ENCODE data around the gene PKNOX2. TPM values are rescaled to one million over a fixed set of nuclear protein-coding genes. Genes with fewer than 3 reads are reported as not detected.

PKNOX2 gene
- total RNA-seq, 1 donor from 2014 or later: not detected

DNA sequence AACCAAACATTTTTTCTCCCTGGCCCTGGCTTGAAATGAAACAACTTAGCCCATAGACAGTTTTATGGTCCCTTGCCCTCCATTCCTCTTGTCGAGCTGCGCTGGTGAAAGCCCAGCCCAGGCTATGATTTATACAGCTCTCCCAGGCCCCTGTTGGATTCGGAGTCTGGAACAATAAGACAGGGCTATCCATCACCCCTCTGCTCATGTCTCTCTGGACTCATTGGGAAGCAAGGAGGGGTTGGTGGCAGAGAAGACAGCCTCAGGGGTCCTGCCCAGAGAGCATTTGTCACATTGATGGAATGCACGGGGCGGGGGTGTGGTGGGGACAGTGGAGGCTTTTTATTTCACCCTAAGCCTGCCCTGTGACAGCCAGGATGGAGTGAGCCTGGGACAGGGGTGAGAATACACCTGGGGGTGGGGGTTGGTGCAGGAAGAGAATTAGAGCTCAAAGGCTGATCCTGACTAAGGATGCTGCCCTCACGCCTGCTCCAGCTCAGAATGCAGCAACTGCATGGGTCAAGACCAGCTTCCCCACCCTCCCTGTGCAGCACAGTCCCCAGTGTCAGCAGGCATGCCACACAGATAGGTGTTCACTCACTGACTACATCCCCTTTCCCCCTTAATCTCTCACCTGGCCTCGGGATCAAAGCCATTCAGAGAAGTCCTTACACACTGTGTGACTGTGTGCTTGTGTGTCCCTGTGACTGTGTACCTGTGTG is 10.0 kb upstream of the PKNOX2 start:
- intact Hi-C loops (cut with micrococcal nuclease): no loop called here

DNA sequence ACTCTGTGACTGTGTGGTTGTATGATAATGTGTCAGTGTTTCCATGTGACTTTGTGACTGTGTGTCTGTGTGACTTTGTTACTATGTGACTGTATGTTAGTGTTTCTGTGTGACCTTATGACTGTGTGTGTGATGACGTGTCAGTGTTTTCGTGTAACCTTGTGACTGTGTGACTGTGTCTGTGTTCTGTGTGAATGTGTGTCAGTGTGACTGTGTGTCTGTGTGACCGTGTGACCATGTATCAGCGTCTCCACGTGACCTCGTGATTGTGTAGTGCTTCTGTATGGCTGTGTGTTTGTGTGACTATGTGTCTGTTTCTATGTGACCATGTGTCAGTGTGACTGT is 9.5 kb upstream of the PKNOX2 start:
- intact Hi-C loops (cut with micrococcal nuclease): no loop called here

DNA sequence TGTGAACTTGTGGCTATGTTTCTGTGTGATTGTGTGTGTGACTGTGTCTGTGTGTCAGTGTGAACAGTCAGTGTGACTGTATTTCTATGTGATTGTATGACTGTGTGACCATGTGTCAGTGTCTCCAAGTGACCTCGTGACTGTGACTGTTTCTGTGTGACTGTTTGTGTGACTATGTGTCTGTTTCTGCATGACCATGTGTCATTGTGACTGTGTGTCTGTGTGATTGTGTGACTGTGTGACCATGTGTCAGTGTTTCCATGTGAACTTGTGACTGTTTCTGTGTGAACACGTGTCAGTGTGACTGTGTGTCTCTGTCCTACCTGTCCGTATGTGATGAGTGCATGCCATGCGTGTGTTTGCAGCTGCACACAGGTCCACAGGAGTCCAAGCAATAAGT is 8.8 kb upstream of the PKNOX2 start:
- intact Hi-C loops (cut with micrococcal nuclease): no loop called here

DNA sequence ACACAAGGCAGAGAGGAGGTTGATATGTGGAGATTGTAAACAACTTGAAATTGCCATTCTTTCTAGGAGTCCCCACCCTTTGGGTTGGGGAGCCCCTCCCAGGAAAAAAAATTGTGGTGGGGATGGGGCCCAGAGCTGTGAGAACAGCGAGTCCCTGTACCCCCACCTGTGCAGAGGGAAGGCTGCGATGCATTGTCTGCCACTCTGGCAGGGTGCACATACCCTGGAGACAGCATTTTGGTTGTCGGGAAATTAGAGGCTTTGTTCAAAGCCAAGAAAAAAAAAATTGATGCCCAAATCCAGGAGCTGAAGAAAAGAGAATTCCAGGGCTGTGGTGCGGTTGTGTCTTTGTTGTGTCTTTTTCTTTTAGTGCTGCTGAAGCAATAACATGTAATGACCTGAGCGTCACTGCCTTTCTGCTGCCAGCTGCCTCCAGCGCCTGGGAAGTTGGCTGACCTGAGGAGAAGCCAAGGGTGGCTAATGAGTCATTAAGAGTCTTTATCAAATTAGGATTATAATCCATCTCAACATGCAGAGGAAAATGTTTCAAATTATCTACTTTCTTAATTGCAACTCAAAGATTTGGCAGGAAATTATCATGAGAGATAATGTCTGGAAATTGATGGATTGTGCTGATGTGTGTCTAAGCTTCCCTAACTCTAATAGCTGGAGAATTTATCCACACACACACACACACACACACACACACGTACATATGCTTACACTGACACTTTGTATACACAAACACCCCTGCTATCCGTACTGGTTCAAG is 8.0 kb upstream of the PKNOX2 start:
- intact Hi-C loops (cut with micrococcal nuclease): no loop called here

DNA sequence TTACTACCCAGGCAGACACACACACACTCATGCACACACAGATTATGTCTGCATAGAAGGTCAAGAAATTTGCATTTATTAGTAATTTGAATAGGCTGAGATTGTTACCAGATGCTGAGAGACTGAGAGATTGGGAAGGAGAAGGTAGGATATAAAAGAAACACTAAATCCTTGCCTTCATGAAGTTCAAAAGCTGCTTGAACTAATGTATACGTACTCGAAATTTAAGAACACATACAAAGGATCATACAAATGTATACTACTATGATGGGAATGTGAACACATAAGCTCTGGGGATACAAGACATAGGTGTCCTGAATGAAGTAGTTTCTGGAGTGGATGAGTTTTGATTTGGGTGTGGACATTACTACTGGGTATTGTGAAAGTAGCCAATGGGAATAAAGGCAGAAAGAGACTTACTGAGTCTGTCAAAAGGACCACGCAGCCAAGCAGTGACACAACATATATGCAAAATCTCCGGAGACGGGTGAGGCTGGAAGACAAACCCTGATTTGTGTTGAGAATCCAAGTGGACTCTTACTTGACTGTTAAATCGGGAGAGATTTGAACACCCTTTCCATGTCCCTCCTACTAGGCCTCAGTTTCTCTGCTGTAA is 7.3 kb upstream of the PKNOX2 start:
- intact Hi-C loops (cut with micrococcal nuclease): no loop called here

DNA sequence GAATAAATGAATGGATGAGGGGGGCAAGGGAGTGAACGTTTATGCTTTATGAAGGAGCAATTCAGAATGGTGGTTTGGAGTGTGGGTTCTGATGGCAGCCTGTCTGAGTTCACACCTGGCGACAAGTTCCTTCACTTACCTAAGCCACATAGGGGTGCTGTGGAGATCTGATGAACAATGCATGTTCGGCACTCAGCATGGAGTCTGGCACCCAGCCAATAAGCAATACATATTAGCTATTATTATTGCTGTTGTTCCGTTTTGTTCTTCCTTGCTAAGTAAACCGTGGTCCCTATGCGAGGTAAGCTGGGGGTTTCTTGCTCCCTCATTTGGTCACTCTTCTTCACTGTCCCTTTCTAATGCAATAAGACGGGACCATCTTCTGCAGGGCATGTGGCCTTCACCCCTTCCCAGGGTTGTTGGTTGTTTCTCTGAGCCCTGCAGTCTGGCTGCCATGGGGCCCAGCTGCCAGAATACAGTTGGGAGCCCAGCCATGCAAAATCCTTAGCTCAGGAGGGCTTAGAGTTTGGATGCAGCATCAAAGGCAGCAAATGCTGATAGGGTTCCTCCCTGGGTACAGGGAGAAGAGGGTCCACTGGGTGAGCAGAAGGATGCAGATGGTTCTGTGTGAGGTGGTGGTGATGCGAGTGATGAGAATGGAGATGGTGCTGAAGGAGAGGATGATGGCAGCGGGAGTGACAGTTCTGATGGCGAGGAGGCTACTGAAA is 6.4 kb upstream of the PKNOX2 start:
- intact Hi-C loops (cut with micrococcal nuclease): no loop called here

DNA sequence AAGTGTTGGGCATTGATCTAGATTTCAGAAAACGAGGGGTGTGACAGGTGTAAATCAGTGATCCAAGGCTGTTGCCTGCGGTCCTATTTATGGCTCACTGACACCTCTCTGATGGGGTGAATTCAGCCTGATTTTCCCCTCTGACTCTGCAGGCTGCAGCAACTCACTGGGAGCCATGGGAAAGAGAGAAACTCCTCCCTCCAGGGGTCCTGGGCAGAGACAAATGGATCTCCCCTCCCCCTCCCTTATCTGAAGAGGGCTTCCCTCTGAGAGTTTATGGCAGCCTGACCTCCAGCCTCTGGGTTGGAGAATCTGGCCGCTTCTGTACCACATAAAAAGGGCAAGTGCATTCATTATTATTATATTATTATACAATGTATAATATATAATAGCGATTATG is 1.8 kb upstream of the PKNOX2 start:
- intact Hi-C loops (cut with micrococcal nuclease): loop anchor here (5.0 to 10.0 kb wide), 2 partner anchors 182 to 710 kb away; no protein-coding TSS in a partner anchor

DNA sequence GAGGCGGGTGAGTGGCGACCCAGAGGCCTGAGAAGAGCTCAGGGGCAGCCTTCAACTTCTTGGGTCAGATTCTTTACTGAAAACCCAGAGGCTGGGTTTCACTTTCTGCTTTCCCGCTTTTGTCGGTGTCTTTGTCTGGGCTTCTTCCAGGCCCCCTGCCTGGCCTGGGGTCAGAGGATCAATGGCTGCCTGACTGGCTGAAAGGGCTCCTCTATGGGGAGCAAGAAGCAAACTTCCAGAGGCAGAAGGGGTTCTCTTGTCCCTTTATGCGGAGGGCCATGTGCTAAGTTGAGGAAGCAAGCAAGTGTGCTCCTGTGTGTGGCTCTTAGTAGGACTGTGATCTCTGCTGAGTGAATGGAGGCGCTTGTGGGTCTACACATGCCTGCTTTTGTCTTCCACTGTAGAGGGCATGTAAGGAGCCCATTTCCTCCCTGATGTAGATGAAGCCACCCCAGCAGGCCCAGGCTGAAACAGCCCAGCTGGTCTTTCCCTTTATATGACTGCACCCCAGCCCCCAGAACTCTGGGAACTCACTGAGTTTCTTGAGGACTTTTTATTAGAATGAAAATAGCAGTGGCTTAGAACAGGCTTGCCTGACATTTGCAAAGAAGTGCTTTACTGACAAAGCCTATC is 1.0 kb upstream of the PKNOX2 start:
- intact Hi-C loops (cut with micrococcal nuclease): loop anchor here (2.0 to 10.0 kb wide), 3 partner anchors 181 to 709 kb away; no protein-coding TSS in a partner anchor

DNA sequence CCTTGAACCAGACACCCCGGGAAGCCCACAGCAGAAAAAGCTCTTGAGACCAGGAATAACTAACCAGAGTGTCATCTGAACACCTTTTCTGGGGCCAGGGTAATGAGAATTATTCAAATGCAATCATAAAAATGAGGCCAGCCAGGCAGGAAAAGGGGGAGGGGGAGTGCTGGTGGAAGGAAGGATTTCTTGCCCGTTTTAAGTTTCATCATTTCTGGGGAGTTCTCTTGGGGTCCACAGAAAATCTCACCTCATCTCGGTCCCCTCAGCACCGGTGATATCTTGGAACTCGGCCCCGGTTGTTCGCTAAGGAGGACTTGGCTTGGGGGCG is 495 bp upstream of the PKNOX2 start:
- intact Hi-C loops (cut with micrococcal nuclease): loop anchor here (2.0 to 10.0 kb wide), 3 partner anchors 181 to 708 kb away; no protein-coding TSS in a partner anchor

DNA sequence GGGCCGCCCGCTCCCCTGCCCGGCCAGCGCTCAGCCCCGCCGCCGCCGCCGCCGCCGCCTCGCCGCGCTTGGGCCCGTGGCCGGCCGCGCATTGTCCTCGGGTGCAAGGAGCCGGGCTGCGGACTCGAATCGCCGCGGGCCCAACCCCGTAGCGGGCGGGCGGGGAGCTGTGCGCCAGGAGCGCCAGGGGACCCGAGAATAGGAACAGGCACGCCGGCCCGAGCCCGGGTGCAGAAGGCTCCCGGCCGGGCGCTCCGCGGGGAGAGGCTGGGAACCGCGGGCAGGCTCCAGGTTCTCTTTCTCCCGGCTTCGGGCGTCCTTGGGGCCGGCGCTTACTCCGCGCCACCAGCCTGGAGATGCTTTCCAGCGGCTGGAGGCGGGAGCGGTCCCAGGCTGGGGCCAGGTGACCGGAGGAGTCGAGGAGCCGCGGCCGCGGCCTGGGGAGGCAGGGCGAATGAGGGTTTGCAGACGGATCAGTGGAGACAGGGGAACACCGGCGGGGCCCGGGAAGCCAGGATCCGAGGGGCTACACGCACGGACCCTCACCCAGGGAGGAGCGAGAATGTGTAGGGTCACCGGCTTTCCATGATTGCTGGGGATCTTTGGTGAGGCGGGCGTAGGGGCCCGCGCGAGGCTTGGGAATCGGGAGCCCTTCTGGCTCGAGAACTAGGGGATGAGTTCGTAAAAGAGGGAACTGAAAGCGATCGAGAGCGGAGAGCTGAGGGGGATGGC is 726 bp downstream of the PKNOX2 start:
- intact Hi-C loops (cut with micrococcal nuclease): loop anchor here (2.0 to 10.0 kb wide), 2 partner anchors 180 to 298 kb away; no protein-coding TSS in a partner anchor

DNA sequence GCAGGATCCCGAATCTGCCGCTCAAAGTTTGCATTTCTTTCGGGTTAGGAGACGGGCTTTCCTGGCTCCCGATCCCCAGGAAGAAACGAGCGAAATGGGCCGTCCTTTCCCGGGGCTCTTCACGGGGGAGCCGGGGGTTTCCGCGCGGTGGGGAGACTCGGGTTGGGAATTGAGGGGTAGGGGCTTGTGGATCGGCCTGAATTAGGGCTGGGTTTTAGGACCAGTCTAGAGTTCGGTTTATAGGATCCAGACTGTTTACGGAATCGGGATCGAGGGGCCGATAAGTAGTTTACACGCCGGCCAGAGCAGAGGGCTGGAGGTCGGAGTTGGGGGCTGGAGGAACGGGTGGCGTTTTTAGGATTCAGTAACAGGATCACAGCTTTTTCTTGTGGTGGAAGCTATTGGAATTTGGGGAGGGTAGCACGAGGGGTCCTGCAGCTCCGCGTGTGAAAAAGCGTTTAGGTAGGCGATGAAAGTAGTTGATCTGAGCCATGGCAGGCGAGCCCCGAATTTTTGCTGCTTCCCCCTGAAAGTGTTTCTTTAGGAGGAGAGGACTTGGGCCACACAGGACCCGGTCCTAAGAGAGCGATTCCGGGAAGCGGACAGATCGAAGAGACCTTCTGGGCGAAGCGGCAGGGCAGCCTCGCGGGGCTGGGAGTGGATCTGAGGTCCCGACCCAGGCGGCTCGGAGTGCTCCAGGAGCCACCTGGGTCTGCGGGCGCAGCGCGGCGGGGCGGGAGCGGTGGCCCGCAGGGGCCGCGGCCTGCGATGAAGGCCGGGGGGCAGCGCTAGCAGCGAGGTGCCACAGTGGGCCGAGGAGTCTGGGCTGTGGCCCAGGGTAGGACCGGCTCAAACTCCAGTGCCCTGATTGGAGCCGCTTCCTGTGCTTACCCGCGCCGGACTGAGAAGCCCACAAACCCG is 1.6 kb downstream of the PKNOX2 start:
- intact Hi-C loops (cut with micrococcal nuclease): loop anchor here (2.0 to 10.0 kb wide), 2 partner anchors 179 to 299 kb away; no protein-coding TSS in a partner anchor

DNA sequence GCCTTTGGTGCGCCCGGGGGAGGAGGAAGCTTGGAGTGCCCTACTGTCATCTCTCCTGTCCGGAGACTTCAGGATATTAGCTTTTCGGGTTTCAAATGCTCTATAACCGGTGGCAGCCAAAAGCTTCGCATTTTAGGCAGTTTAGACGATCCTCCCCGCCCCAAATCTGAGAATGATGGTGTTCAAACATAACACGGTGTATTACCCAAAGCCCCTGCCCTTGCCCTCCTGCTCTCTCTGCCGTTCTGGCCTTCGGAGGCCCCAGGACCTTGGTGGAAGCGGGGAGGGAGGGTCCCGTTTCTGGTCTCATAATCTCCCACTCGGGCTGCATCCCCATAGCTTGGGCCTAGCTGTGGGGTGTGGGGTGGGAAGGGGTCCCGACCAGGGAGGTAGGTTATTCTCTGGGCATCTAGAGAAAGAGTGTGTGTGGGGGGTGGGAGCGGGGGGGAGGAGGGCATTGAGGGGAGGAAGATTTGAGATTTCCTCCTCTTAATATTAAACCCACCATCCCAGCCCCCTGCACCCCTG is 2.3 kb downstream of the PKNOX2 start:
- intact Hi-C loops (cut with micrococcal nuclease): loop anchor here (10.0 kb wide), 1 partner anchor 178 kb away; no protein-coding TSS in a partner anchor

DNA sequence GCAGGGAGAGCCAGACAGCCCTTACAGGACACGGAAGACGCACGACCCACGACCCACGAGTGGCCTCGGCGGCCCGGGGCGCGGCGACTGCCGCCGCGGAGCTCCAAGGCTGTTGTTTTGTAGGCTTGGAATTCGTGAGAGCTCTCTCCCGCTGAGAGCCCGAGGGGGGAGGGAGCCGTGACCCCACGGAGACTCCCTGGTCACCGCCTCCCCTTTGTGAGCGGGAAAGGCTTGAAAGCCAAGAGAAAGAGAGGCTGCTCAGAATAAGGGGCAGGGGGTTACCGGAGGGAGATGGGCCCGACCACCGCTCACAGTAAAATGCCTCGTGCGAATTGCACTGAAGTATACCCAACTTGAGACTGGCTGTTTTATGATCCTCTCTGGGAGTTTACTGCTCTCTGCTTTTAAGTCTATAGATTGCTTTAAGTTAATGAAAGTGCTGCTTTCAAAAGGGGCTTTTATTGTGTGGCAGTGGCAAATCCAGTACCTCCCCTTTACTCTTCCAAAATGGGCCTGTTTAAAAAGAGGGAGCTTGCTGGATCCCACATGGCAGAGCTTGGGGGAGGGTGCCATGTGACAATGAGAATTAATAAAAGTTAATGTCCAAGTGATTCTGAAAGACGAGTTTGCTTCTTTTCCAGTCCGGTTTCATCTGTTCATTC is 2.9 kb downstream of the PKNOX2 start:
- intact Hi-C loops (cut with micrococcal nuclease): loop anchor here (10.0 kb wide), 1 partner anchor 177 kb away; no protein-coding TSS in a partner anchor

DNA sequence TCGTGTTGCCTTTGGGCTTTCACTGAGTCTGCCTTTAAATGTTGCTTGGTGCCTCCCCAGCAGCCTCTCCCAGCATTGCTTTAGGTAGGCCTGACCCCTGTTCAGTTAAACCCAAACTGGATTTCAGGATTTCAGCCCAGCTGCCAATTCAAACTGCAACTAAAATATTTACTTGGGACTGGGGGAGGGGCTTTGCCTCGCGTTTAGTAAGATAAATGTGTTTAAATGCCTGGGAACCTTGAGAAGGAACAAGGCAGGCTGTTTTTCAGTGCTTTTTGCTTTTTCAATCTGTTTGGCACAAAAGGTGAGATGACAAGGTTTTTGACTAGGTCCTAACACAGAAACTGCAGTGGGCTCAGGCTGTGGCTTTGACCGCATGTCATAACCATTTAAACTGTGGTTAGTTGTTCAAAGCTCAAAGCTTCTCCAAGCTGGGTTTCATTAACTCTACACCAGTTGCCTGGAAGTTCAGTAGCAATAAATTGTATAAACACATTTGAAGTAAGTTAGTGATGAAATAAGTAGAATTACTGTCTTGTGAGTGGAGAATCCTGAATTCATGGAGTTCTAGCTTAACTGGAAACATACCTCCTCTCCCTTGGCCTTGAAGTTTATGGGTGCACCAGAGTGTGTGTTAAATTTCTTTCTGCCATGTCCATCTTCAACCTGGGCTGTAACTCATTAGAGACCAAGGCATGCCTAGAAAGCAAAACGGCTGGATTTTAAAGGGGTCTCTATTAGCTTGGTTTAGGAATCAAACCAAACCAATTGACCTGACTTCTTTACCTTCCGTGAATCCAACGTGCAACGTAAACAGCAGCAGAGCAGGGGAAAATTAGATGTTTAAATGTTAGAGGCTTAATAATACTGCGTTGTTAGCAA is 3.6 kb downstream of the PKNOX2 start:
- intact Hi-C loops (cut with micrococcal nuclease): loop anchor here (10.0 kb wide), 1 partner anchor 177 kb away; no protein-coding TSS in a partner anchor

DNA sequence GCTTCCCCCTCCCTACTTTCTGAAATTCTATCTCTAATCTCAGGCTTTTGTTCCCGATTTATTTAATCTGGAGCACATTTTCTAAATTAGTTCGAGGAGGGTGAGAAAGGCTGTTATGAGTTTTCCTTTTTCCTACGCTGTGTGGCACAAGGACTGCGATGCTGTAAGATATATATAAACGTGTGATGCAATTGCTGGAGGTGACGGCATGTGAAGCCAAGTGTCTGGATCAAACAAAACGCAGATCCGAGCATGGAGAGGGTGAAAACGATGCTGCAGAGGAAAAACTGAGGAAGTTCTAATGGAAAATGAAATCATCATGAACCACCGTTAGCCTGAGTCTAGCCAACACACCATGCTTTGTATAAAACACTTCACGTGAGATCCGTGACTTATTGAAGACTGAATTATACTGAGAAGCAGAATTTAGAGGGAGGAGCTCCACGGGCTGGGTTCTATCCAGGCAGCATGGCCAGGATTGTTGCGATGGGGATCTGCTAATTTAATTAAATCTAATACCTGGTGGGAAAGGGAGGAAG is 4.4 kb downstream of the PKNOX2 start:
- intact Hi-C loops (cut with micrococcal nuclease): loop anchor here (10.0 kb wide), 1 partner anchor 176 kb away; no protein-coding TSS in a partner anchor

DNA sequence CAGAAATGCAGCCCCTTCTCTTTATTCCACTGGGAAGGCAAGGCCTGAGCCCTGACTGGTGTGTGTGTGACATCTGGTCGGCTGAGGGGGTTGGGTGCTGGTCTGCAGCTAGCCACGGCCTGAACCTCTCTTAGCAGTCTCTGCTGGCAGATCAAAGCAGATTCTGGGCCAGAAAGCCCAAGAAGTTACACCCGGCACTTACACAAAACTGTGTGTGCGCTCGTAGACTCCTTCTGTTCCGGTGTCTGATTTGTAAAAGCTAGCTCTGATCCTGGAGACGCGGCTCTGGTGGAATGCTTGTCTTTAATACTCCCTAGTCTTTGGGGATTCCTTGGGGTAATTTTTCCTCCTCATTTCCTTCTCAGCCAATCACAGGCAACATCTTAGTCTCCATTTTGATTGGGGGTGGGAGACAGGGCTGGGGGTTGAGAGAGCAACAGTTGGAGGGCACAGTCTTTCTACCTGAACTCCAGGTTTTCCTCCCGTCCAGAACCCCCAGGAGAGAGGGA is 5.5 kb downstream of the PKNOX2 start:
- intact Hi-C loops (cut with micrococcal nuclease): no loop called here

Measured in T-helper 1 cell treated with Interleukin-12 subunit alpha and Interleukin-12 subunit beta and Interleukin-4 antibody, amounts not matched to agents 30 ng/mL and 1 ng/mL, for 36 hours (primary cell).